GM23338 (cell line): ENCODE measurements around the gene GMPPB. TPM values are rescaled to one million over a fixed set of nuclear protein-coding genes. Genes with fewer than 3 reads are reported as not detected.

Experiments used
- ATAC-seq: fragments of 200-7000 bp; cut with Tn5 transposase; 3 replicates; pipeline ENCODE4 v1.9.1; 2020
- DNase-seq: peaks from one replicate; pipeline ENCODE4 v3.0.0-alpha.2; 2015; ENCODE audit warnings: low spot score
- H2AFZ ChIP-seq: fragments of 200-600 bp; sonication (generic); 2 replicates; pipeline ENCODE4 v1.8.0; 2016; ENCODE audit warnings: antibody characterized with exemption, mild to moderate bottlenecking, moderate library complexity
- H3F3A ChIP-seq: fragments of 200-600 bp; sonication (generic); replicated peaks from 2 replicates; pipeline ENCODE4 v1.8.0; 2017; ENCODE audit warnings: antibody characterized with exemption, mixed run types, low read depth
- H3K27ac ChIP-seq: fragments of 200-600 bp; sonication (generic); 2 replicates; pipeline ENCODE4 v1.6.1; 2016; ENCODE audit warnings: low read depth
- H3K27me3 ChIP-seq: fragments of 200-600 bp; sonication (generic); 2 replicates; pipeline ENCODE4 v1.8.0; 2016; ENCODE audit warnings: mild to moderate bottlenecking, mixed run types, moderate library complexity; ENCODE audit not compliant: insufficient read depth
- H3K36me3 ChIP-seq: fragments of 200-600 bp; sonication (generic); 2 replicates; pipeline ENCODE4 v1.8.0; 2016; ENCODE audit warnings: mild to moderate bottlenecking; ENCODE audit not compliant: insufficient read depth
- H3K4me1 ChIP-seq: fragments of 200-600 bp; sonication (generic); 2 replicates; pipeline ENCODE4 v1.8.0; 2016; ENCODE audit warnings: mild to moderate bottlenecking, moderate library complexity; ENCODE audit not compliant: insufficient read depth
- H3K4me2 ChIP-seq: fragments of 200-600 bp; sonication (generic); 2 replicates; pipeline ENCODE4 v1.7.1; 2017; ENCODE audit warnings: mixed run types
- H3K4me3 ChIP-seq: fragments of 200-600 bp; sonication (generic); 2 replicates; pipeline ENCODE4 v1.6.1; 2016; ENCODE audit warnings: mixed run types
- H3K79me2 ChIP-seq: fragments of 200-600 bp; sonication (generic); replicated peaks from 2 replicates; pipeline ENCODE4 v1.8.0; 2017; ENCODE audit warnings: mild to moderate bottlenecking; ENCODE audit not compliant: insufficient read depth
- H3K9me2 ChIP-seq: fragments of 200-600 bp; sonication (generic); 2 replicates; pipeline ENCODE4 v1.8.0; 2017; ENCODE audit not compliant: insufficient read depth
- H4K20me1 ChIP-seq: fragments of 200-600 bp; sonication (generic); replicated peaks from 2 replicates; pipeline ENCODE4 v1.8.0; 2017; ENCODE audit warnings: mild to moderate bottlenecking; ENCODE audit not compliant: insufficient read depth
- H3K27ac Mint-ChIP-seq: 2 replicates; pipeline ENCODE4 v1.8.0; 2020; ENCODE audit warnings: inconsistent platforms, mild to moderate bottlenecking, moderate library complexity, mixed read lengths
- H3K27me3 Mint-ChIP-seq: 3 replicates; pipeline ENCODE4 v1.8.0; 2022; ENCODE audit warnings: low read depth, mild to moderate bottlenecking, moderate library complexity, mixed read lengths, inconsistent platforms; ENCODE audit not compliant: insufficient read depth, poor library complexity
- H3K36me3 Mint-ChIP-seq: 3 replicates; pipeline ENCODE4 v1.8.0; 2021; ENCODE audit warnings: low read depth, mild to moderate bottlenecking, inconsistent platforms, moderate library complexity, mixed read lengths
- H3K4me1 Mint-ChIP-seq: 3 replicates; pipeline ENCODE4 v1.8.0; 2020; ENCODE audit warnings: mild to moderate bottlenecking, inconsistent platforms, mixed read lengths
- H3K4me3 Mint-ChIP-seq: 3 replicates; pipeline ENCODE4 v1.8.0; 2021; ENCODE audit warnings: moderate library complexity, mild to moderate bottlenecking, inconsistent platforms, mixed read lengths
- H3K9me3 Mint-ChIP-seq: 3 replicates; pipeline ENCODE4 v1.8.0; 2020; ENCODE audit warnings: moderate library complexity, mild to moderate bottlenecking, inconsistent platforms, mixed read lengths
- CTCF ChIP-seq, 2 experiments: fragments of 200-600 bp in 1 of 2; sonication (generic) in 1 of 2; conservative IDR thresholded peaks; 2 replicates each; pipeline versions ENCODE4 v1.5.1 to v1.6.1; 2016 to 2017; ENCODE audit warnings: antibody characterized with exemption in 2 of 2, low read depth in 2 of 2, mild to moderate bottlenecking in 2 of 2, moderate library complexity in 1 of 2
- ETS1 ChIP-seq: IDR thresholded peaks from 2 replicates; pipeline ENCODE4 v1.6.1; 2016; ENCODE audit warnings: antibody characterized with exemption
- EZH2 ChIP-seq: fragments of 200-600 bp; sonication (generic); IDR thresholded peaks from one replicate; pipeline ENCODE4 v1.8.0; 2017; ENCODE audit warnings: antibody characterized with exemption, mild to moderate bottlenecking, low read depth; ENCODE audit not compliant: unreplicated experiment
- EZH2phosphoT487 ChIP-seq: fragments of 200-600 bp; sonication (generic); IDR thresholded peaks from one replicate; pipeline ENCODE4 v1.8.1; 2018; ENCODE audit warnings: antibody characterized with exemption; ENCODE audit not compliant: unreplicated experiment
- JUNB ChIP-seq: IDR thresholded peaks from one replicate; pipeline ENCODE4 v1.6.1; 2016; ENCODE audit warnings: antibody characterized with exemption; ENCODE audit not compliant: unreplicated experiment
- POLR2AphosphoS5 ChIP-seq: IDR thresholded peaks from 2 replicates; pipeline ENCODE4 v1.6.1; 2016; ENCODE audit warnings: antibody characterized with exemption, low read depth
- REST ChIP-seq: IDR thresholded peaks from one replicate; pipeline ENCODE4 v1.6.1; 2018; ENCODE audit warnings: antibody characterized with exemption; ENCODE audit not compliant: unreplicated experiment
- ZNF114 ChIP-seq: fragments of 250-450 bp; sonication (Bioruptor Pico); IDR thresholded peaks from 2 replicates; pipeline ENCODE4 v1.5.0; 2020; ENCODE audit warnings: mild to moderate bottlenecking, moderate library complexity
- ZNF331 ChIP-seq: fragments of 250-450 bp; sonication (Bioruptor Pico); IDR thresholded peaks from 2 replicates; pipeline ENCODE4 v1.5.0; 2020; ENCODE audit warnings: low read depth, mild to moderate bottlenecking, moderate library complexity
- polyA plus RNA-seq: library from polyadenylated mRNA; unstranded; fragments of >200 nt; fragmentation: Nextera tagmentation; extraction: Ambion mirVana; gene quantifications from 2 replicates; pipeline ENCODE4 v1.2.1, GENCODE V29; 2016
- total RNA-seq: library from RNA; depleted of rRNA; stranded (reverse); fragments of >200 nt; shearing (Covaris generic); gene quantifications from 2 replicates; pipeline ENCODE4 v1.2.3, GENCODE V29; 2014

GMPPB gene
- total and polyA plus RNA-seq, 2 experiments from 2014 or later: 10.2 to 36.1 TPM

- no peaks in the 10 kb centered on the region for H3K27me3 ChIP-seq
- Mint-ChIP-seq H3K27ac (no peak overlapping the region), H3K4me3 (no peak overlapping the region), H3K4me1 (peaks cover 21% of the 10 kb centered on the region), H3K36me3 (peaks cover 21% of the 10 kb centered on the region), H3K9me3 (peaks cover 6% of the 10 kb centered on the region; the same call in 1 of the 3 replicates), H3K27me3 (peaks cover 42% of the 10 kb centered on the region)
- H3K4me1 ChIP-seq: no peaks in the 10 kb centered on the region; the same call in 1 of the 2 replicates
- DNase-seq: no peak
- H3K27ac ChIP-seq: no peak overlapping the region
- no peak overlapping the region for H3K4me3 ChIP-seq
- no peak overlapping the region for H2AFZ ChIP-seq
- H4K20me1 ChIP-seq: peaks cover 7% of the 10 kb centered on the region; the same call in 1 of the 2 replicates
- H3K79me2 ChIP-seq: no peaks in the 10 kb centered on the region; the same call in 1 of the 2 replicates
- peaks cover 5% of the 10 kb centered on the region; the same call in 1 of the 2 replicates for H3K36me3 ChIP-seq
- H3K9me2 ChIP-seq: no peaks in the 10 kb centered on the region
- H3F3A ChIP-seq: peaks cover 20% of the 10 kb centered on the region
- no peak overlapping the region for H3K4me2 ChIP-seq
- TF ChIP-seq POLR2AphosphoS5: 0 out of 2 replicates have a peak, but pooled peaks have one; percentile 0
- no peak for TF ChIP-seq CTCF (conservative IDR thresholded peaks at IDR 0.05; ENCODE audit: low read depth in 2 of 2)
- no peak for ATAC-seq
These were observed 2.2 kb downstream of the GMPPB start for GRCh38 chr3:49721596-49721895.

GRCh38 chr3:49720855-49721595 lies 2.7 kb downstream of the GMPPB start:
- Histone ChIP-seq H3K9me2 (no peaks in the 10 kb centered on the region), H3K79me2 (no peaks in the 10 kb centered on the region; the same call in 1 of the 2 replicates), H4K20me1 (peaks cover 7% of the 10 kb centered on the region; the same call in 1 of the 2 replicates), H3K4me3 (no peak overlapping the region), H3K36me3 (peaks cover 5% of the 10 kb centered on the region; the same call in 1 of the 2 replicates), H3K27me3 (no peaks in the 10 kb centered on the region), H3K4me1 (no peaks in the 10 kb centered on the region; the same call in 1 of the 2 replicates), H3K27ac (no peak overlapping the region), H3K4me2 (no peak overlapping the region), H2AFZ (no peak overlapping the region), H3F3A (peaks cover 20% of the 10 kb centered on the region)
- Mint-ChIP-seq H3K4me1 (peaks cover 21% of the 10 kb centered on the region), H3K36me3 (peaks cover 21% of the 10 kb centered on the region), H3K4me3 (no peak overlapping the region), H3K9me3 (peaks cover 6% of the 10 kb centered on the region; the same call in 1 of the 3 replicates), H3K27me3 (peaks cover 42% of the 10 kb centered on the region), H3K27ac (no peak overlapping the region)
- DNase-seq (no peak), ATAC-seq (no peak)
- TF ChIP-seq POLR2AphosphoS5 (0 out of 2 replicates have a peak, but pooled peaks have one; percentile 14), ZNF114 (no peak)

- Histone ChIP-seq H3K9me2 (no peaks in the 10 kb centered on the region), H2AFZ (0 out of 2 replicates have a peak within 1 kb of the TSS, but pooled peaks have one; percentile 56), H4K20me1 (peaks cover 7% of the 10 kb centered on the region; the same call in 1 of the 2 replicates), H3K27me3 (no peaks in the 10 kb centered on the region), H3K79me2 (no peaks in the 10 kb centered on the region; the same call in 1 of the 2 replicates), H3F3A (peaks cover 9% of the 10 kb centered on the region), H3K4me1 (no peaks in the 10 kb centered on the region; the same call in 1 of the 2 replicates), H3K36me3 (peaks cover 5% of the 10 kb centered on the region; the same call in 1 of the 2 replicates), H3K4me3 (peak within 1 kb of the TSS; percentile 77), H3K4me2 (peak within 1 kb of the TSS; percentile 95), H3K27ac (peak within 1 kb of the TSS; percentile 27; the same call in 1 of the 2 replicates)
- ATAC-seq (peak; percentile 58), DNase-seq (peak; percentile 99)
- Mint-ChIP-seq H3K9me3 (peaks cover 6% of the 10 kb centered on the region; the same call in 1 of the 3 replicates), H3K27ac (peak within 1 kb of the TSS; percentile 88), H3K36me3 (peaks cover 25% of the 10 kb centered on the region), H3K27me3 (peaks cover 40% of the 10 kb centered on the region), H3K4me3 (peak within 1 kb of the TSS; percentile 85), H3K4me1 (peaks cover 19% of the 10 kb centered on the region)
- TF ChIP-seq REST (no peak), JUNB (no peak), ETS1 (peak; percentile 17; the same call in 1 of the 2 replicates), ZNF114 (no peak), EZH2phosphoT487 (no peak), EZH2 (no peak), ZNF331 (no peak)
These were observed 4.4 kb downstream of the GMPPB start, which contains the start of gene AMIGO3 for GRCh38 chr3:49719214-49719884. TSS of gene AMIGO3 (minus strand) at chr3:49719684. CDS start at chr3:49719465, 219 bp downstream.
